Naive thymus-derived CD8-positive, alpha-beta T cell (primary cell): ENCODE results near the gene ATP5F1B. TPM values are rescaled to one million over a fixed set of nuclear protein-coding genes. Genes with fewer than 3 reads are reported as not detected.

ENCODE experiments used
- ATAC-seq, 2 donors: fragments of 150-1000 bp; cut with Tn5 transposase in 1 of 2; sonication (Bioruptor Pico), chemical (Tn5 transposase) in 1 of 2; 1 replicate in 1 of 2; 2 replicates in 1 of 2; pipeline ENCODE4 v1.10.0; 2021; ENCODE audit warnings: mild to moderate bottlenecking in 2 of 2, moderate library complexity in 2 of 2
- POLR2A ChIA-PET: fragments of 350-600 bp; sonication (Branson Sonifier 250); formaldehyde crosslinking; loops from one replicate; lab custom pipeline; 2021; ENCODE audit warnings: antibody characterized with exemption; lab: Charles Lee
- DNase-seq, 10 donors: peaks; one replicate each; pipeline versions ENCODE4 v3.0.0 to v3.0.0-alpha.2; 2020 to 2022
- H3K27ac Mint-ChIP-seq, 10 donors: one replicate each; pipeline ENCODE4 v1.8.0; 2020 to 2022; ENCODE audit warnings: mild to moderate bottlenecking in 10 of 10, mixed read lengths in 10 of 10, moderate library complexity in 4 of 10, inconsistent platforms in 1 of 10
- H3K27me3 Mint-ChIP-seq, 5 donors: one replicate each; pipeline ENCODE4 v1.8.0; 2021 to 2022; ENCODE audit warnings: mixed read lengths in 5 of 5
- H3K36me3 Mint-ChIP-seq, 3 donors: one replicate each; pipeline ENCODE4 v1.8.0; 2020 to 2022; ENCODE audit warnings: mixed read lengths in 3 of 3, mild to moderate bottlenecking in 2 of 3, inconsistent platforms in 1 of 3
- H3K4me1 Mint-ChIP-seq, 4 donors: one replicate each; pipeline ENCODE4 v1.8.0; 2021 to 2022; ENCODE audit warnings: mixed read lengths in 4 of 4
- H3K4me3 Mint-ChIP-seq, 10 donors: one replicate each; pipeline ENCODE4 v1.8.0; 2020 to 2022; ENCODE audit warnings: mild to moderate bottlenecking in 10 of 10, mixed read lengths in 10 of 10, moderate library complexity in 6 of 10, inconsistent platforms in 1 of 10
- H3K9me3 Mint-ChIP-seq, 9 donors: one replicate each; pipeline ENCODE4 v1.8.0; 2020 to 2022; ENCODE audit warnings: mixed read lengths in 9 of 9, mild to moderate bottlenecking in 3 of 9, inconsistent platforms in 1 of 9, moderate library complexity in 1 of 9
- polyA plus RNA-seq, 3 donors: library from polyadenylated mRNA; unstranded; fragments of 300-500 nt; fragmentation: Illumina TruSeq; gene quantifications; one replicate each; pipeline ENCODE4 v1.2.3, GENCODE V29; 2021
- total RNA-seq, 8 experiments: library from RNA in 2 of 8; stranded (reverse) in 2 of 8; gene quantifications; one replicate each; pipeline ENCODE4 v1.2.3 and lab custom pipeline; 2021 to 2026

ATP5F1B gene
- total RNA-seq (100 to 1,000 TPM; 269 to 285 TPM), polyA plus RNA-seq (100 to 1,000 TPM; 724 to 879 (median 771) TPM), total RNA-seq (lab: John Stamatoyannopoulos, UW) (288 to 823 (median 329) reads per million in 6 experiments)

DNA sequence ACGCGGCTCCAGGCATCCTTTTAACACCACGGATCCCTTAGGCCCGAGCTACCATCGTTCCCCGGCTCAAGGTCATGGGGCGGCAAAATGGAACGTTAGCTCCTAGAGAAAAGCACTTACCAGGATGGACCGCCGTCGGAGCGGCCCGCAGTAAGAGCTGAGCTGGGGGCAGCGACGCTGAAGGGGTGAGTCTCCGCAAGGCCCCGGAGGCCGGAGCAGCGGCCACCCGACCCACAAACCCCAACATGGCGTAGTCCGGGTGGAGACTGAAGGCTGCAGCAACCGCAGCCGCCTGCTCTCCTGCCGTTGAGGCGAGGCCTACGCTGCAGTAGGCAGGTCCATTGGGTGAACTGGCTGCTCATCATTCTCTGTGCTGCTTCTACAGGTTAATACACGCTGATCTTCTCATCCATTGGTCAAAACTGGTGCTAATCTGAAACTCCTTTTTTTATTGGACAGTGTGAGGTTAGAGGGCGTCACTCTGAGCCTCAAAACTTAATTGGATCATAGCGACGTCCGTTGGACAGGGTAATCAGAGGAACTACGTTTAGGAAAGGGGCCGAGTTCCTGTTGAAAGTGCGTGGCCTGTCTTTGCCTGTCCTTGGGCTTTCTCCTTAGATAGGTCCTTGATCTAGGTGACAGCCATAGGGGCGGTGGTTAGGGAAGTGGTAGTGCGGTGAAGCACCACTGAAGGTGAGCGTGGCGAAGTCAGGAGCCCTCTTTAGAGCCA, at the start of gene ATP5F1B:
ATP5F1B (minus strand) TSS at position 268 of the 730 bp plus-strand sequence; CDS start at position 247, 21 bp downstream.
- H3K27ac Mint-ChIP-seq = peak within 1 kb of the TSS; percentile 90 to 100 (median 98)

DNA sequence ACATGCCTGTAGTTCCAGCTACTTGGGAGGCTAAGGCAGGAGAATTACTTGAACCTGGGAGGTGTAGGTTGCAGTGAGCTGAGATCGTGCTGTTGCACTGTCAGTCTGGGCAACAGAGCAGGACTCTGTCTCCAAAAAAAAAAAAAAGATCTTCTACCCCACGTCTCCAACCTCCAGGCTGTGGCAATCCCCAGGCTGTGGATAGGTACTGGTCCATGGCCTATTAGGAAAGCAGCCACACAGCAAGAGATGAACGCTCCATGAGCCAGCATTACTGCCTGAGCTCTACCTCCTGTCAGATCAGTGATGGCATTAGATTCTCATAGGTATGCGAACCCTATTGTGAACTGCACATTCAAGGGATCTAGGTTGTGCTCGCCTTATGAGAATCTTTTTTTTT, 48.4 kb upstream of the ATP5F1B start:
- DNase-seq (no peak), ATAC-seq (no peak)
- H3K27ac Mint-ChIP-seq = no peak overlapping the region
- H3K36me3 Mint-ChIP-seq = no peaks in the 10 kb centered on the region
- H3K4me1 Mint-ChIP-seq = peaks cover 0 to 4% (median 2%) of the 10 kb centered on the region in 4 donors
- H3K27me3 Mint-ChIP-seq = no peaks in the 10 kb centered on the region
- POLR2A ChIA-PET = interaction anchor here (0.6 to 0.7 kb wide), 2 partner anchors 56 to 57 kb away, joined by 4 to 5 read pairs; no protein-coding TSS in a partner anchor
- H3K4me3 Mint-ChIP-seq = no peak overlapping the region
- H3K9me3 Mint-ChIP-seq = no peaks in the 10 kb centered on the region

More for the DNA sequence above, at the start of gene ATP5F1B:
- no peaks in the 10 kb centered on the region for H3K9me3 Mint-ChIP-seq
- peak within 1 kb of the TSS; percentile 79 to 98 (median 95) for H3K4me3 Mint-ChIP-seq
- peak; percentile 93 to 97 for ATAC-seq
- peak; percentile 75 to 97 (median 89) for DNase-seq
- peaks cover 0 to 42% (median 10%) of the 10 kb centered on the region in 3 donors for H3K36me3 Mint-ChIP-seq
- POLR2A ChIA-PET = interaction anchor here (0.5 to 4.2 kb wide), 14 partner anchors 11 to 717 kb away, joined by 3 to 74 read pairs (median 4); partner anchors contain the start of genes BAZ2A, NACA, PTGES3 and RBMS2
- peaks cover 11 to 42% (median 39%) of the 10 kb centered on the region in 4 donors for H3K4me1 Mint-ChIP-seq
- H3K27me3 Mint-ChIP-seq = no peaks in the 10 kb centered on the region

DNA sequence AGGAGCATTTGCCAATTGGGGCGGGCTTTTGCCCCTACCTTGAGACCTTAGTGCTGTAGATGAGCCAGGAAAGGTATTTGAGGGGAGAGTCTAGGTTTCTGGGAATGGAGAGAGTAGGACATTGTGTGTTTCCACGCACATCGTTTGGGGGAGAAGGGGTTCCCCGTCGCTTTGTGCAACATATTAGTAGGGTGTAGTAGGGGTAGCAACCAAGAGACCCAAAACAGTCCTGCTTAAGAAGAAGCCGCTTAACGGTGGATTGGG, 43.0 kb upstream of the ATP5F1B start:
- peaks cover 0 to 23% (median 0%) of the 10 kb centered on the region in 3 donors for H3K36me3 Mint-ChIP-seq
- H3K4me3 Mint-ChIP-seq = peak overlapping the region; percentile 94 to 100 (median 99)
- DNase-seq (no peak), ATAC-seq (peak; percentile 3 to 4)
- peak overlapping the region; percentile 97 to 100 (median 98) for H3K27ac Mint-ChIP-seq
- H3K4me1 Mint-ChIP-seq = peaks cover 18 to 39% (median 34%) of the 10 kb centered on the region in 4 donors
- no peaks in the 10 kb centered on the region for H3K9me3 Mint-ChIP-seq
- POLR2A ChIA-PET = interaction anchor here (0.5 to 7.7 kb wide), 29 partner anchors 10 to 1053 kb away, joined by 3 to 218 read pairs (median 5); partner anchors contain the start of genes ATP5F1B, BAZ2A, NACA and NEMP1
- H3K27me3 Mint-ChIP-seq = peaks cover 0 to 2% (median 0%) of the 10 kb centered on the region in 5 donors

DNA sequence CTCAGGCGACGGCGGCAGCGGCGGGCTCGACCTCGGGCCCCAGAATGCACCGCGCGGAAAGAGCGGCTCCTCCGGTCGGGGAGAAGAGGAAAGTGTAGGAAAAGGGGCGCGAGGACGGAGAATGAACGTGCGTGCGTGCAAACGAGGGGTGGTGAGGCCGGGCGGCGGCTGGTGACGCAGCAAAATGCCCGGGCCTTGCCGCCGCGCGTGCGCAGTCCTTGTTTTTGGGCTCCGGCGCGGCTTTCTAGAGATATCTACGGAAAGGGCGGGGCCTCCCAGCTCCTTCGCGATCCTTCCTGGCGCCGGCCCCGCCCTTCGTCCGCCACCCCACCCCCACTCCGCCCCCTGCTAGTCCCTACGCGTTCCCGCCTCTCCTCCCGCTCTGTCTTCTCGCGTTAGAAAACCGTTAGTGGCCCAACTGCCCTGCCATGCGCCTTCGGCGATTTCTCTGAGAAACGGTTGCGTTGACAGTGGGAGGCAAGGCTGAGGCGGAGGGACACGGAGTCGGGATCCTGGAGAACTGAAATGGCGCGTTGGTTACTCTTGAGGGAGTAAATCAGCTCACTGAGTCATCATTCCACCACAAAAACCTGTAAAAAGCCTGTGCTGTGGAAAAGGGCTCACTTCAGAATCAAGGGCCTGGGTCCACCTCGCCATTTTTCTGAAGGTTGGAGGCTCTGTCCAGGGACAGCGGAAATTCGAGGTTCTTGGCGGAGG, 42.5 kb upstream of the ATP5F1B start, which contains the start of gene PTGES3:
PTGES3 (minus strand) TSS at position 156 of the 717 bp plus-strand sequence. CDS start 285 bp downstream, outside the sequence.
- H3K27ac Mint-ChIP-seq = peak within 1 kb of the TSS; percentile 97 to 100 (median 98)
- no peaks in the 10 kb centered on the region for H3K9me3 Mint-ChIP-seq
- peak within 1 kb of the TSS; percentile 94 to 100 (median 99) for H3K4me3 Mint-ChIP-seq
- peaks cover 0 to 2% (median 0%) of the 10 kb centered on the region in 5 donors for H3K27me3 Mint-ChIP-seq
- ATAC-seq = peak; percentile 59 to 63
- peaks cover 0 to 23% (median 0%) of the 10 kb centered on the region in 3 donors for H3K36me3 Mint-ChIP-seq
- H3K4me1 Mint-ChIP-seq = peaks cover 18 to 41% (median 36%) of the 10 kb centered on the region in 4 donors
- POLR2A ChIA-PET = interaction anchor here (0.5 to 7.7 kb wide), 33 partner anchors 10 to 1053 kb away, joined by 3 to 218 read pairs (median 4); partner anchors contain the start of genes ATP5F1B, BAZ2A, NAB2 and NACA
- DNase-seq = peak; percentile 95 to 99 (median 97)

GRCh38 chr12:56687223-56688128, 41.7 kb upstream of the ATP5F1B start:
- H3K4me1 Mint-ChIP-seq = peaks cover 18 to 48% (median 40%) of the 10 kb centered on the region in 4 donors
- peaks cover 0 to 2% (median 0%) of the 10 kb centered on the region in 5 donors for H3K27me3 Mint-ChIP-seq
- H3K27ac Mint-ChIP-seq = peak overlapping the region; percentile 97 to 100 (median 98)
- DNase-seq (peak; percentile 46 to 81 (median 64)), ATAC-seq (peak; percentile 52 to 58)
- H3K9me3 Mint-ChIP-seq = no peaks in the 10 kb centered on the region
- H3K36me3 Mint-ChIP-seq = peaks cover 0 to 27% (median 0%) of the 10 kb centered on the region in 3 donors
- peak overlapping the region; percentile 94 to 100 (median 99) for H3K4me3 Mint-ChIP-seq
- POLR2A ChIA-PET = interaction anchor here (0.5 to 7.7 kb wide), 31 partner anchors 11 to 1054 kb away, joined by 3 to 218 read pairs (median 4); partner anchors contain the start of genes ATP5F1B, BAZ2A, NAB2 and NACA

DNA sequence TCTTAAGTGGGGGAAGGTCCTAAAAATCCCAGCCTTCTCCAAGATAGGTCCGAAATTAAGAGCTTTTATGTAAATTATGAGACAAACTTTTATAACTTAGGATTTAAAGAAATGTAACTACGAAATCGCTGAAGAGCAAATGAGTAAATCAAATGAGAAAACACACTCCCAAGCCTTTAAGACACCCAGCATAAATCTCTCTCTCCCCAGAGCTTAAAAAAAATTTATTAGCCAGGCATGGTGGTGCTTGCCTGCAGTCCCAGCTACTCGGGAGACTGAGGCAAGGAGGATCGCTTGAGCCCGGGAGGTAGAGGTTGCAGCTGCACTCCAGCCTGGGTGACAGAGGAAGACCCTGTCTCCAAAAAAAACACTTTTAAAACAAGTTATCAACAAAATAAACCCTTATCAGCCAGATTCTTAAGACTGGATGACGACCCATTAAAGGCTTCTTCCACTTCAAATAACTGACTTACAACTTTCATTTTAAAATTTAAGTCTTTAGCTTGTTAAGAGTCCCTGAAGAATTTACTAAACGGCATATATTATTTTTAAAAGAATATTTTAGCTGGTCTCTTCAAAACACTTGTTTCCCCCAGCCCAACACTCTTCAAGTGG, 39.1 kb upstream of the ATP5F1B start:
- peak in 2 of 10 donors; percentile 25 to 29 for DNase-seq

GRCh38 chr12:56682323-56682722, 36.5 kb upstream of the ATP5F1B start:
- Mint-ChIP-seq H3K27ac (peak overlapping the region; percentile 76 to 98 (median 88)), H3K27me3 (no peaks in the 10 kb centered on the region), H3K4me3 (peak overlapping the region; percentile 33 to 99 (median 66)), H3K4me1 (peaks cover 24 to 79% (median 61%) of the 10 kb centered on the region in 4 donors), H3K36me3 (peaks cover 0 to 55% (median 4%) of the 10 kb centered on the region in 3 donors), H3K9me3 (no peaks in the 10 kb centered on the region)
- ATAC-seq = no peak
- DNase-seq = no peak
- POLR2A ChIA-PET = interaction anchor here (1.5 to 2.3 kb wide), 3 partner anchors 8 to 43 kb away, joined by 4 to 15 read pairs (median 5); partner anchors contain the start of gene NACA

More for the DNA sequence above, 39.1 kb upstream of the ATP5F1B start:
- H3K4me1 Mint-ChIP-seq = peaks cover 23 to 65% (median 54%) of the 10 kb centered on the region in 4 donors
- peaks cover 0 to 42% (median 4%) of the 10 kb centered on the region in 3 donors for H3K36me3 Mint-ChIP-seq
- peaks cover 0 to 2% (median 0%) of the 10 kb centered on the region in 5 donors for H3K27me3 Mint-ChIP-seq
- ATAC-seq = no peak
- POLR2A ChIA-PET = interaction anchor here (0.7 to 7.7 kb wide), 9 partner anchors 9 to 378 kb away, joined by 4 to 218 read pairs (median 63); partner anchors contain the start of genes ATP5F1B, BAZ2A, IL23A and NACA
- peak overlapping the region; percentile 89 to 100 (median 99) for H3K4me3 Mint-ChIP-seq
- peak overlapping the region; percentile 90 to 100 (median 97) for H3K27ac Mint-ChIP-seq
- no peaks in the 10 kb centered on the region for H3K9me3 Mint-ChIP-seq

DNA sequence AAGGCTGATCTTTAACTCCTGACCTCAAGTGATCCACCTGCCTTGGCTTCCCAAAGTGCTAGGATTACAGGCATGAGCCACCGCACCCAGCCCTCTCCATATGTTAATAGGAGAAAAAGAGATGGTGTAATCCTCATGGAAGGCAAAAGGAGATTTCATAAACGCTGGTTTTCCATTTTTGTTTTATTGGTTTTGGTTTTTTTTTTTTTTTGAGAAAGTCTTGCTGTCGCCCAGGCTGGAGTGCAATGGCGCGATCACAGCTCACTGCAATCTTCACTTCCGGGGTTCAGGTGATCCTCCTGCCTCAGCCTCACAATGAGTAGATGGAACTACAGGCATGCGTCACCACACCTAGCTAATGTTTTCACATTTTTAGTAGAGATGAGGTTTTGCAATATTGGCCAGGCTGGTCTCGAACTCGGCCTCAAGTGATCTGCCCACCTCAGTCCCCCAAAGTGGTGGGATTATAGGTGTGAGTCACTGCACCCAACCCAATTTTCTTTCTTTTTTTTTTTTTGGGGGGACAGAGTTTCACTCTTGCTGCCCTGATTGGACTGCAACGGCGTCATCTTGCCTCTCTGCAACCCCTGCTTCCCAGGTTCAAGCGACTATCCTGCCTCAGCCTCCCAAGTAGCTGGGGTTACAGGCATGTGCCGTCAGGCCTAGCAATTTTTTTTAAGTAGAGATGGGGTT, 34.2 kb upstream of the ATP5F1B start:
- Mint-ChIP-seq H3K4me3 (peak overlapping the region in 6 of 10 donors; percentile 6 to 56 (median 30)), H3K4me1 (peaks cover 25 to 83% (median 63%) of the 10 kb centered on the region in 4 donors), H3K9me3 (no peaks in the 10 kb centered on the region), H3K36me3 (peaks cover 0 to 52% (median 4%) of the 10 kb centered on the region in 3 donors), H3K27me3 (no peaks in the 10 kb centered on the region), H3K27ac (peak overlapping the region in 7 of 10 donors; percentile 46 to 83 (median 73))
- DNase-seq = no peak
- ATAC-seq = no peak
- POLR2A ChIA-PET = interaction anchor here (0.6 to 7.5 kb wide), 5 partner anchors 7 to 137 kb away, joined by 3 to 71 read pairs (median 4); partner anchors contain the start of genes BAZ2A, NACA and PTGES3

- DNase-seq (no peak), ATAC-seq (no peak)
- H3K27ac Mint-ChIP-seq = peak overlapping the region; percentile 1 to 90 (median 72)
- POLR2A ChIA-PET = interaction anchor here (7.5 kb wide), 1 partner anchor 8 kb away, joined by 71 read pairs; the partner anchor contains the start of gene PTGES3
- H3K9me3 Mint-ChIP-seq = no peaks in the 10 kb centered on the region
- peaks cover 18 to 78% (median 58%) of the 10 kb centered on the region in 4 donors for H3K4me1 Mint-ChIP-seq
- H3K27me3 Mint-ChIP-seq = no peaks in the 10 kb centered on the region
- peak overlapping the region in 7 of 10 donors; percentile 11 to 58 (median 39) for H3K4me3 Mint-ChIP-seq
- H3K36me3 Mint-ChIP-seq = peaks cover 0 to 47% (median 4%) of the 10 kb centered on the region in 3 donors
Measured at GRCh38 chr12:56678852-56679251, 33.1 kb upstream of the ATP5F1B start.

DNA sequence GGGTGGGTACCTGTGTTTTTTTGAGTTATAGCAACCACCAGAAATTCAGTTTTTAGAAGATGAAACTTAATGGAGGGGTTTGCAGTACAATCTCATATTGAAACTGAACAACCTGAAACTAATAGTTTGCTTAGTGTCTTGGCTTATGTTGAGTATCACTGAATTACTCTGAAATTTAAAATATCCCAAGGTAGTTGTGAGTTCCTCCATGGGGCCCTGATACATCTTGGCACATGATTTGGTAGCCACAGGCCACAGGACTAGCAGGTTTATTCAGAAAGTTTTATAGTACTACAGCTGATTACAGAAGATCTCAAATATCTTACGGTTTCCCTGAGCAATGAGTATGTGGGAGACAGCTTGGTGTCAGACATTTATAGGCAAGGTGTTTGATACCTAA, 31.9 kb upstream of the ATP5F1B start:
- peaks cover 20 to 77% (median 60%) of the 10 kb centered on the region in 4 donors for H3K4me1 Mint-ChIP-seq
- peaks cover 0 to 50% (median 4%) of the 10 kb centered on the region in 3 donors for H3K36me3 Mint-ChIP-seq
- H3K4me3 Mint-ChIP-seq = peak overlapping the region in 5 of 10 donors; percentile 15 to 58 (median 39)
- H3K27ac Mint-ChIP-seq = peak overlapping the region; percentile 35 to 85 (median 78)
- POLR2A ChIA-PET = interaction anchor here (0.7 to 7.5 kb wide), 5 partner anchors 10 to 387 kb away, joined by 3 to 71 read pairs (median 3); partner anchors contain the start of gene PTGES3
- DNase-seq = no peak
- H3K9me3 Mint-ChIP-seq = no peaks in the 10 kb centered on the region
- ATAC-seq = peak; percentile 8 to 22
- H3K27me3 Mint-ChIP-seq = no peaks in the 10 kb centered on the region
